PFSK-1 (cell line): ENCODE data around the gene ABHD16A.
A peak's percentile ranks its signal among the peaks of the same experiment; 100 is the strongest.

Experiments used
- FOXP2 ChIP-seq: optimal IDR thresholded peaks from 2 replicates; pipeline ENCODE3; 2011; ENCODE audit warnings: borderline replicate concordance, control low read depth, inconsistent platforms; ENCODE audit not compliant: insufficient read depth; ENCODE audit errors: extremely low read length, extremely low read depth
- POLR2AphosphoS5 ChIP-seq: IDR thresholded peaks from 2 replicates; pipeline ENCODE4 v1.6.1; 2012; ENCODE audit warnings: low read depth, mild to moderate bottlenecking, control low read depth, low read length, moderate library complexity
- SIN3A ChIP-seq: IDR thresholded peaks from 2 replicates; pipeline ENCODE4 v1.6.1; 2012; ENCODE audit warnings: mild to moderate bottlenecking, low read length, moderate library complexity, borderline replicate concordance; ENCODE audit not compliant: insufficient read depth
- TAF1 ChIP-seq: IDR thresholded peaks from 2 replicates; pipeline ENCODE4 v1.6.1; 2012; ENCODE audit warnings: low read length, control low read depth, borderline replicate concordance; ENCODE audit not compliant: insufficient read depth
- TF ChIP-seq, protein P1 (sequence below), 2 experiments: IDR thresholded peaks; 2 replicates each; pipeline versions ENCODE4 v1.6.1 to v1.8.0; 2011 to 2012; ENCODE audit warnings: low read depth in 2 of 2, low read length in 2 of 2, control low read depth in 1 of 2, inconsistent platforms in 1 of 2, mild to moderate bottlenecking in 1 of 2, moderate library complexity in 1 of 2; ENCODE audit not compliant: insufficient read depth in 1 of 2

ABHD16A gene

DNA sequence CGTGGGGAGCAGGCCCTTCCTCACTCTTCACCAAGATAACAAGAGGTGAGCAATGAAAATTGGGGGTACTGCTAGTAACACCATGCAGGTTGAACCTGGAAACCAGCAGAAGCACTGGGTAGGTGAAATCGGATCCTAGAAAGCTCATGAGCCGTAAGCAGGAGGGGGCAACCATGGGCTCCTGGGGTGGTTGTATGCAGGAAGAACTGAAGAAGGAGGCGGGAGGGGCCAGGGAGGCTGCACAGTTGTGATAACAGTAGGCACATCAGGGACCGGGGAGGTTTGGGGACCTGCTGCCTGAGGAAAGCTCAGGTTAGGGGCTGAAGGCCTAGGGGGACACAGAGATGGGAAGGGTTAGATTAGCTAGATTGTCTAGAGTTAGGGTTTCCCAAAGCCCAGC lies 16.6 kb downstream of the ABHD16A start:
- TF ChIP-seq TAF1 (no peak), FOXP2 (no peak), POLR2AphosphoS5 (no peak), SIN3A (no peak)
- TF ChIP-seq, protein P1, sequence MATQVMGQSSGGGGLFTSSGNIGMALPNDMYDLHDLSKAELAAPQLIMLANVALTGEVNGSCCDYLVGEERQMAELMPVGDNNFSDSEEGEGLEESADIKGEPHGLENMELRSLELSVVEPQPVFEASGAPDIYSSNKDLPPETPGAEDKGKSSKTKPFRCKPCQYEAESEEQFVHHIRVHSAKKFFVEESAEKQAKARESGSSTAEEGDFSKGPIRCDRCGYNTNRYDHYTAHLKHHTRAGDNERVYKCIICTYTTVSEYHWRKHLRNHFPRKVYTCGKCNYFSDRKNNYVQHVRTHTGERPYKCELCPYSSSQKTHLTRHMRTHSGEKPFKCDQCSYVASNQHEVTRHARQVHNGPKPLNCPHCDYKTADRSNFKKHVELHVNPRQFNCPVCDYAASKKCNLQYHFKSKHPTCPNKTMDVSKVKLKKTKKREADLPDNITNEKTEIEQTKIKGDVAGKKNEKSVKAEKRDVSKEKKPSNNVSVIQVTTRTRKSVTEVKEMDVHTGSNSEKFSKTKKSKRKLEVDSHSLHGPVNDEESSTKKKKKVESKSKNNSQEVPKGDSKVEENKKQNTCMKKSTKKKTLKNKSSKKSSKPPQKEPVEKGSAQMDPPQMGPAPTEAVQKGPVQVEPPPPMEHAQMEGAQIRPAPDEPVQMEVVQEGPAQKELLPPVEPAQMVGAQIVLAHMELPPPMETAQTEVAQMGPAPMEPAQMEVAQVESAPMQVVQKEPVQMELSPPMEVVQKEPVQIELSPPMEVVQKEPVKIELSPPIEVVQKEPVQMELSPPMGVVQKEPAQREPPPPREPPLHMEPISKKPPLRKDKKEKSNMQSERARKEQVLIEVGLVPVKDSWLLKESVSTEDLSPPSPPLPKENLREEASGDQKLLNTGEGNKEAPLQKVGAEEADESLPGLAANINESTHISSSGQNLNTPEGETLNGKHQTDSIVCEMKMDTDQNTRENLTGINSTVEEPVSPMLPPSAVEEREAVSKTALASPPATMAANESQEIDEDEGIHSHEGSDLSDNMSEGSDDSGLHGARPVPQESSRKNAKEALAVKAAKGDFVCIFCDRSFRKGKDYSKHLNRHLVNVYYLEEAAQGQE (IDR thresholded peaks at IDR 0.05; ENCODE audit: insufficient read depth in 1 of 2, low read depth in 2 of 2, low read length in 2 of 2) = no peak

DNA sequence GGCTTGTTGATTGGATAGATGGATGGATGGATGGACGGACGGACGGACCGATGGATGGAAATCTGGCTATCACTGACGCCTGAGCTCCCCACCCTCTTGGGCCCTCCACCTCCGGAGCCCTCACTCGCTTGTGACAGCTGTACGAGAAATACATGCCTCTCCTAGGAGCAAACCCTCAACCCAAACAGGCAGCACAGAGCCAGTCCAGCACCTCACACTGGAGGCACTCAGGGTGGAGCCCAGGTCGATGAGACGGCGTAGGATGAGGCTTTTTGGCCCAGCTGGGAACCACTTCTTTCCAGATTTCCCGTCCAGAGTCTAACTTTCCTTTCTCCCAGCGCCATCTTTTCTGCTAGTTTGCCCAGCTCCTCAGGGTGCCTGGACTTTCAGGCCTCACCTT lies 19.5 kb downstream of the ABHD16A start:
- TF ChIP-seq TAF1 (no peak), POLR2AphosphoS5 (no peak), FOXP2 (no peak), SIN3A (no peak)
- TF ChIP-seq, protein P1 (IDR thresholded peaks at IDR 0.05; ENCODE audit: insufficient read depth in 1 of 2, low read depth in 2 of 2, low read length in 2 of 2) = no peak

- no peak for TF ChIP-seq SIN3A
- TF ChIP-seq TAF1 = no peak
- no peak for TF ChIP-seq FOXP2
- TF ChIP-seq POLR2AphosphoS5 = no peak
- TF ChIP-seq, protein P1 (IDR thresholded peaks at IDR 0.05; ENCODE audit: insufficient read depth in 1 of 2, low read depth in 2 of 2, low read length in 2 of 2) = no peak
These were observed 21.9 kb downstream of the ABHD16A start for GRCh38 chr6:31681135-31681671.

DNA sequence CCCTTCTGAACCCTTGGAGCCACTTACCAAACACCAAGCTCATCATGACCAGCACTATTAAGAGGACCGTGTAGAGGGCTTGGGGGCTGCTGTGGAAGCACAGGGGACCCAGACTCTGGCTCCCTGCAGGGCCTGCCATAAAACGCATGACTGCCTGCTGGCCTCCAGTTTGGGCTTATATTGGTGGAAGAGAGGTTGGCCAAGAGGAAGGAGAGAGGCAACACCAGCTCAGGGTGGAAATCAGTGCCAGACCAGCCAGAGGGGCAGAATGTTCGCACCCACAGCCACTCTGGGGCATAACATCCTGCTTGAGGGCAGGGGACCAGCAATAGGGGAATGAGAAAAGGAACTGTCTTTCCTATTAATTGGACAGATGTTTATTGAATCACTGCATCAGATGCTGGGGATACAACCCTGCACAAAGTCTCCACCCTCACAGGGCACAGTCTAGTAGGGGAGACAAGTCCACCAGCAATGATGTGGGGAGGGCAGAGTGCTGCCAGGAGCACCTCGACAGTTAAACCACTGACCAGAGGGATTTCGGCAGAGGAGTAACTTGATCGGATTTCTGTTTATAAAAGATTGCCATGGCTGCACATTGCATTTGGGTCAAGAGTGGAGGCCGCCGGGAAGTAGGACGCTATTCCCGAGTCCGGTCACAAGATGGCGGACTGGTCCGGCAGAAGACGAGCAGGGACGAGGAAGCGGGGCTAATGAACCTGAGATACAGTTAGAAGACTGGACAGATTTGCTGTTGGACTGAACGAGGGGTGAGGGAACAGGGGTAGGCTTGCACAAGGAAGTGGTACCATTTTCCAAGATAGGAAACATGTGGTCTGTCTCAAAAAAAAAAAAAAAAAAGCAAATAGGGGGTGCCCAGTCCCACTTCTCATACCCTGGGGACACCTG lies 22.6 kb downstream of the ABHD16A start, which contains the start of gene LY6G5C:
Gene LY6G5C, minus strand, starts transcription at position 842 of the 909 bp plus-strand sequence. Its CDS starts 694 bp downstream, at position 148.
- TF ChIP-seq FOXP2 (no peak), POLR2AphosphoS5 (no peak), SIN3A (peak; percentile 48; the same call in 1 of the 2 replicates)
- TF ChIP-seq, protein P1 (IDR thresholded peaks at IDR 0.05; ENCODE audit: insufficient read depth in 1 of 2, low read depth in 2 of 2, low read length in 2 of 2) = no peak

GRCh38 chr6:31677955-31678354 lies 25.2 kb downstream of the ABHD16A start:
- TF ChIP-seq SIN3A (no peak), TAF1 (no peak), POLR2AphosphoS5 (no peak), FOXP2 (no peak)
- TF ChIP-seq, protein P1 (IDR thresholded peaks at IDR 0.05; ENCODE audit: insufficient read depth in 1 of 2, low read depth in 2 of 2, low read length in 2 of 2) = no peak
